ENCODE results near the gene CYP26C1.

CYP26C1 gene

GRCh38 chr10:93074147-93074596 is 13.6 kb downstream of the CYP26C1 start:
- DNase-seq (ENCODE audit: low spot score) = no peak
- no peak overlapping the region for H3K27ac ChIP-seq

GRCh38 chr10:93074597-93075368 is 14.2 kb downstream of the CYP26C1 start:
- DNase-seq (ENCODE audit: low spot score) = peak; percentile 53
- no peak overlapping the region for H3K27ac ChIP-seq
- peak overlapping the region; percentile 73 for H3K4me3 ChIP-seq
- no peak for TF ChIP-seq CTCF (IDR thresholded peaks at IDR 0.05)

More at GRCh38 chr10:93074147-93074596, 13.6 kb downstream of the CYP26C1 start:
- TF ChIP-seq CTCF (IDR thresholded peaks at IDR 0.05) = no peak
- peak overlapping the region; percentile 73 for H3K4me3 ChIP-seq

- DNase-seq (ENCODE audit: low spot score) = peak; percentile 41
- H3K4me3 ChIP-seq = no peak overlapping the region
- TF ChIP-seq CTCF (IDR thresholded peaks at IDR 0.05) = no peak
- no peak overlapping the region for H3K27ac ChIP-seq
Measured at GRCh38 chr10:93075369-93076221, 15.0 kb downstream of the CYP26C1 start.

- H3K27ac ChIP-seq = no peak overlapping the region
- H3K4me3 ChIP-seq = no peak overlapping the region
- DNase-seq (ENCODE audit: low spot score) = no peak
- TF ChIP-seq CTCF (IDR thresholded peaks at IDR 0.05) = no peak
Measured at GRCh38 chr10:93076871-93077270, 16.3 kb downstream of the CYP26C1 start.

GRCh38 chr10:93077860-93078337 is 17.3 kb downstream of the CYP26C1 start:
- H3K27ac ChIP-seq = no peak overlapping the region
- no peak overlapping the region for H3K4me3 ChIP-seq
- TF ChIP-seq CTCF (IDR thresholded peaks at IDR 0.05) = no peak
- DNase-seq (ENCODE audit: low spot score) = no peak

GRCh38 chr10:93079663-93080349 is 19.2 kb downstream of the CYP26C1 start:
- TF ChIP-seq CTCF (IDR thresholded peaks at IDR 0.05) = no peak

More at GRCh38 chr10:93079663-93080349, 19.2 kb downstream of the CYP26C1 start:
- H3K27ac ChIP-seq = no peak overlapping the region
- DNase-seq (ENCODE audit: low spot score) = peak; percentile 49
- H3K4me3 ChIP-seq = no peak overlapping the region
